ENCODE data around the gene MSLN.

DNA sequence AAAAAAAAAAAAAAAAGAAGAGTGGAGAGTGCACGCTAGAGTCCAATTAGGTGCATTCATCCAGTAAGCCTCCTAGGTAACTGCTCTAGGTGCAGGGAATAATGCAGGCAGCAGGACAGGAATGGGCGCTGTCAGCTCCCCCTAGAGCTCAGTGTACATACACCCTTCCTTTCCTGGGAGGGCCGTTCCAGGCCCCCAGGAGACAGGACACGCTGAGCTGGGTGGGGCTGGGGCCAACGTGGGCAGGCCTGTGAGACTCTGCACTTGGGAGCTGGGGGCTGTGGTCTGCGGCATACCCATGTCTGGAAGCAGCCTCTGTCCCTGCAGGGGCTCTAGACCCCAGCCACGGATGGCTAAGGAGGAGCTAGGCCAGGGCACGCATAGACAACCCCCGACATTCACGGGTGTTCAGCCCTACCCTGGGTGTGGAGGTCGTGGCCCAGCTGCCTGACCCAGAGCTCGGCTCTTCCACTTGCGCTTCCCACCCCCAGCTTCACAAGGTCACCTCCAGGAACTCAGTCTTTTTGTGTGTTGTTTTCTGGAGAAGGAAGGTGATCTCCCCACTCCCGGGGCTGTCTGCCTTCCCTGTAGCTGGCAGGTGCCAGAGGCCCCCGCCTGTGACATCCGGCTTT is 40.6 kb upstream of the MSLN start:
- TF ChIP-seq KAT8 (IDR thresholded peaks at IDR 0.05; ENCODE audit: low read depth) (no peak), NR2F6 (CRISPR knock-in tag; IDR thresholded peaks at IDR 0.05) (no peak), ZNF121 (CRISPR knock-in tag; conservative IDR thresholded peaks at IDR 0.05) (no peak), CBX8 (IDR thresholded peaks at IDR 0.05; ENCODE audit: borderline replicate concordance, extremely low read depth, low read depth, low read length, poor library complexity, severe bottlenecking) (no peak), EWSR1 (IDR thresholded peaks at IDR 0.05; ENCODE audit: borderline replicate concordance, low read depth, partially characterized antibody) (no peak), ZNF431 (CRISPR knock-in tag; IDR thresholded peaks at IDR 0.05) (no peak)
- TF ChIP-seq, protein P1, sequence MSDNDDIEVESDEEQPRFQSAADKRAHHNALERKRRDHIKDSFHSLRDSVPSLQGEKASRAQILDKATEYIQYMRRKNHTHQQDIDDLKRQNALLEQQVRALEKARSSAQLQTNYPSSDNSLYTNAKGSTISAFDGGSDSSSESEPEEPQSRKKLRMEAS (CRISPR knock-in tag; IDR thresholded peaks at IDR 0.05): no peak
- TF ChIP-seq, protein P2, sequence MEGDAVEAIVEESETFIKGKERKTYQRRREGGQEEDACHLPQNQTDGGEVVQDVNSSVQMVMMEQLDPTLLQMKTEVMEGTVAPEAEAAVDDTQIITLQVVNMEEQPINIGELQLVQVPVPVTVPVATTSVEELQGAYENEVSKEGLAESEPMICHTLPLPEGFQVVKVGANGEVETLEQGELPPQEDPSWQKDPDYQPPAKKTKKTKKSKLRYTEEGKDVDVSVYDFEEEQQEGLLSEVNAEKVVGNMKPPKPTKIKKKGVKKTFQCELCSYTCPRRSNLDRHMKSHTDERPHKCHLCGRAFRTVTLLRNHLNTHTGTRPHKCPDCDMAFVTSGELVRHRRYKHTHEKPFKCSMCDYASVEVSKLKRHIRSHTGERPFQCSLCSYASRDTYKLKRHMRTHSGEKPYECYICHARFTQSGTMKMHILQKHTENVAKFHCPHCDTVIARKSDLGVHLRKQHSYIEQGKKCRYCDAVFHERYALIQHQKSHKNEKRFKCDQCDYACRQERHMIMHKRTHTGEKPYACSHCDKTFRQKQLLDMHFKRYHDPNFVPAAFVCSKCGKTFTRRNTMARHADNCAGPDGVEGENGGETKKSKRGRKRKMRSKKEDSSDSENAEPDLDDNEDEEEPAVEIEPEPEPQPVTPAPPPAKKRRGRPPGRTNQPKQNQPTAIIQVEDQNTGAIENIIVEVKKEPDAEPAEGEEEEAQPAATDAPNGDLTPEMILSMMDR (IDR thresholded peaks at IDR 0.05 in 2 of 3, conservative IDR thresholded peaks at IDR 0.05 in 1 of 3; ENCODE audit: insufficient read depth in 2 of 3, low read depth in 1 of 3, low read length in 3 of 3): peak; percentile 54 to 62 (median 57)
- TF ChIP-seq, protein P3, sequence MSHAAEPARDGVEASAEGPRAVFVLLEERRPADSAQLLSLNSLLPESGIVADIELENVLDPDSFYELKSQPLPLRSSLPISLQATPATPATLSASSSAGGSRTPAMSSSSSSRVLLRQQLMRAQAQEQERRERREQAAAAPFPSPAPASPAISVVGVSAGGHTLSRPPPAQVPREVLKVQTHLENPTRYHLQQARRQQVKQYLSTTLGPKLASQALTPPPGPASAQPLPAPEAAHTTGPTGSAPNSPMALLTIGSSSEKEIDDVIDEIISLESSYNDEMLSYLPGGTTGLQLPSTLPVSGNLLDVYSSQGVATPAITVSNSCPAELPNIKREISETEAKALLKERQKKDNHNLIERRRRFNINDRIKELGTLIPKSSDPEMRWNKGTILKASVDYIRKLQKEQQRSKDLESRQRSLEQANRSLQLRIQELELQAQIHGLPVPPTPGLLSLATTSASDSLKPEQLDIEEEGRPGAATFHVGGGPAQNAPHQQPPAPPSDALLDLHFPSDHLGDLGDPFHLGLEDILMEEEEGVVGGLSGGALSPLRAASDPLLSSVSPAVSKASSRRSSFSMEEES (CRISPR knock-in tag; IDR thresholded peaks at IDR 0.05): no peak
- TF ChIP-seq, protein P4, sequence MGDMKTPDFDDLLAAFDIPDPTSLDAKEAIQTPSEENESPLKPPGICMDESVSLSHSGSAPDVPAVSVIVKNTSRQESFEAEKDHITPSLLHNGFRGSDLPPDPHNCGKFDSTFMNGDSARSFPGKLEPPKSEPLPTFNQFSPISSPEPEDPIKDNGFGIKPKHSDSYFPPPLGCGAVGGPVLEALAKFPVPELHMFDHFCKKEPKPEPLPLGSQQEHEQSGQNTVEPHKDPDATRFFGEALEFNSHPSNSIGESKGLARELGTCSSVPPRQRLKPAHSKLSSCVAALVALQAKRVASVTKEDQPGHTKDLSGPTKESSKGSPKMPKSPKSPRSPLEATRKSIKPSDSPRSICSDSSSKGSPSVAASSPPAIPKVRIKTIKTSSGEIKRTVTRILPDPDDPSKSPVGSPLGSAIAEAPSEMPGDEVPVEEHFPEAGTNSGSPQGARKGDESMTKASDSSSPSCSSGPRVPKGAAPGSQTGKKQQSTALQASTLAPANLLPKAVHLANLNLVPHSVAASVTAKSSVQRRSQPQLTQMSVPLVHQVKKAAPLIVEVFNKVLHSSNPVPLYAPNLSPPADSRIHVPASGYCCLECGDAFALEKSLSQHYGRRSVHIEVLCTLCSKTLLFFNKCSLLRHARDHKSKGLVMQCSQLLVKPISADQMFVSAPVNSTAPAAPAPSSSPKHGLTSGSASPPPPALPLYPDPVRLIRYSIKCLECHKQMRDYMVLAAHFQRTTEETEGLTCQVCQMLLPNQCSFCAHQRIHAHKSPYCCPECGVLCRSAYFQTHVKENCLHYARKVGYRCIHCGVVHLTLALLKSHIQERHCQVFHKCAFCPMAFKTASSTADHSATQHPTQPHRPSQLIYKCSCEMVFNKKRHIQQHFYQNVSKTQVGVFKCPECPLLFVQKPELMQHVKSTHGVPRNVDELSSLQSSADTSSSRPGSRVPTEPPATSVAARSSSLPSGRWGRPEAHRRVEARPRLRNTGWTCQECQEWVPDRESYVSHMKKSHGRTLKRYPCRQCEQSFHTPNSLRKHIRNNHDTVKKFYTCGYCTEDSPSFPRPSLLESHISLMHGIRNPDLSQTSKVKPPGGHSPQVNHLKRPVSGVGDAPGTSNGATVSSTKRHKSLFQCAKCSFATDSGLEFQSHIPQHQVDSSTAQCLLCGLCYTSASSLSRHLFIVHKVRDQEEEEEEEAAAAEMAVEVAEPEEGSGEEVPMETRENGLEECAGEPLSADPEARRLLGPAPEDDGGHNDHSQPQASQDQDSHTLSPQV (IDR thresholded peaks at IDR 0.05): no peak
